GM12878 (cell line): Measurements from ENCODE around the gene ELL2. TPM values are rescaled to one million over a fixed set of nuclear protein-coding genes. Genes with fewer than 3 reads are reported as not detected.

Experiments used
- ATAC-seq: fragments of 200-7000 bp; cut with Tn5 transposase; 3 replicates; pipeline ENCODE4 v1.9.1; 2020; ENCODE audit warnings: mild to moderate bottlenecking, moderate library complexity
- BruUV-seq: library from RNA; stranded (reverse); fragments of 400-500 nt; replicated peaks from 2 replicates; lab custom pipeline; 2021; lab: Mats Ljungman, UMichigan
- CTCF ChIA-PET: fragments of 300-600 bp; sonication (Branson Sonifier 250); formaldehyde crosslinking; extraction: SDS; loops from one replicate; lab custom pipeline; 2021; ENCODE audit warnings: inconsistent platforms; lab: Yijun Ruan, JAX
- POLR2A ChIA-PET: fragments of 350-600 bp; formaldehyde crosslinking; extraction: SDS; loops from one replicate; lab custom pipeline; 2021; ENCODE audit warnings: inconsistent platforms; lab: Charles Lee
- RAD21 ChIA-PET: fragments of 300-600 bp; sonication (Branson Sonifier 250); formaldehyde crosslinking; loops from one replicate; lab custom pipeline; 2023; ENCODE audit warnings: antibody characterized with exemption; ENCODE audit not compliant: unreplicated experiment; lab: Charles Lee
- SMC1A ChIA-PET: fragments of 300-600 bp; sonication (Branson Sonifier 250); formaldehyde crosslinking; loops from one replicate; lab custom pipeline; 2023; ENCODE audit not compliant: unreplicated experiment, uncharacterized antibody; lab: Charles Lee
- DNase-seq: peaks from one replicate; pipeline ENCODE4 v3.0.0-alpha.2; 2011; ENCODE audit warnings: low read depth, low spot score
- FAIRE-seq: peaks from 3 replicates; lab custom pipeline; 2011; peaks lifted over from hg19 to GRCh38; lab: Jason Lieb, UNC
- H2AFZ ChIP-seq: 2 replicates; pipeline ENCODE4 v1.6.0; 2011; ENCODE audit warnings: low read depth, low read length, control low read depth; ENCODE audit not compliant: control insufficient read depth
- H3K27ac ChIP-seq: 2 replicates; pipeline ENCODE4 v1.5.1; 2011; ENCODE audit warnings: control low read depth; ENCODE audit not compliant: control insufficient read depth, insufficient read depth
- H3K27me3 ChIP-seq, 2 experiments: replicated peaks in 1 of 2; 2 replicates each; pipeline versions ENCODE4 v1.6.0 to v1.6.1; 2011; ENCODE audit warnings: low read length in 1 of 2; ENCODE audit not compliant: control insufficient read depth in 2 of 2, insufficient read depth in 2 of 2
- H3K36me3 ChIP-seq, 2 experiments: 2 replicates each; pipeline ENCODE4 v1.5.1; 2011; ENCODE audit warnings: low read length in 1 of 2; ENCODE audit not compliant: control insufficient read depth in 2 of 2, insufficient read depth in 2 of 2
- H3K4me1 ChIP-seq: 2 replicates; pipeline ENCODE4 v1.6.1; 2011; ENCODE audit warnings: mild to moderate bottlenecking, low read length, moderate library complexity, mixed read lengths; ENCODE audit not compliant: control insufficient read depth, insufficient read depth
- H3K4me2 ChIP-seq: 2 replicates; pipeline ENCODE4 v1.6.0; 2011; ENCODE audit warnings: control low read depth; ENCODE audit not compliant: control insufficient read depth, insufficient read depth
- H3K4me3 ChIP-seq: fragments of 200-600 bp; sonication (generic); 2 replicates; pipeline ENCODE4 v1.5.1; 2016
- H3K79me2 ChIP-seq: 2 replicates; pipeline ENCODE4 v1.6.0; 2011; ENCODE audit warnings: low read length; ENCODE audit not compliant: control insufficient read depth, insufficient read depth
- H3K9ac ChIP-seq: 2 replicates; pipeline ENCODE4 v1.8.0; 2011; ENCODE audit warnings: low read length, control low read depth, mixed read lengths; ENCODE audit not compliant: control insufficient read depth, insufficient read depth
- H3K9me3 ChIP-seq: replicated peaks from 3 replicates; pipeline ENCODE4 v1.5.1; 2011; ENCODE audit warnings: mild to moderate bottlenecking, low read length; ENCODE audit not compliant: control insufficient read depth, insufficient read depth
- H4K20me1 ChIP-seq: 2 replicates; pipeline ENCODE4 v1.6.0; 2011; ENCODE audit not compliant: control insufficient read depth, insufficient read depth
- BACH1 ChIP-seq: fragments of 450-650 bp; IDR thresholded peaks from 2 replicates; pipeline ENCODE4 v1.6.1; 2017; ENCODE audit warnings: mild to moderate bottlenecking, borderline replicate concordance
- HCFC1 ChIP-seq: fragments of 150-350 bp; IDR thresholded peaks from 2 replicates; pipeline ENCODE4 v1.6.1; 2014; ENCODE audit warnings: low read length
- KLF5 ChIP-seq: fragments of 450-650 bp; IDR thresholded peaks from 2 replicates; pipeline ENCODE4 v1.6.1; 2014; ENCODE audit warnings: mild to moderate bottlenecking; ENCODE audit not compliant: partially characterized antibody
- PAX5 ChIP-seq: IDR thresholded peaks from 2 replicates; pipeline ENCODE4 v1.6.1; 2011; ENCODE audit warnings: low read depth, low read length, borderline replicate concordance
- PAX8 ChIP-seq: fragments of 450-650 bp; IDR thresholded peaks from 2 replicates; pipeline ENCODE4 v1.6.1; 2017; ENCODE audit warnings: mild to moderate bottlenecking, moderate library complexity
- SMAD1 ChIP-seq: fragments of 450-650 bp; IDR thresholded peaks from 2 replicates; pipeline ENCODE4 v1.6.1; 2018; ENCODE audit warnings: mild to moderate bottlenecking, low read depth; ENCODE audit not compliant: partially characterized antibody
- SUPT20H ChIP-seq: IDR thresholded peaks from 2 replicates; pipeline ENCODE4 v1.6.1; 2011; ENCODE audit warnings: low read depth, mild to moderate bottlenecking, low read length, moderate library complexity, borderline replicate concordance; ENCODE audit not compliant: control insufficient read depth
- TBL1XR1 ChIP-seq: IDR thresholded peaks from 2 replicates; pipeline ENCODE4 v1.6.1; 2012; ENCODE audit warnings: low read depth, low read length, improper control_type of control experiment
- ZBTB33 ChIP-seq: fragments of 450-650 bp; IDR thresholded peaks from 2 replicates; pipeline ENCODE4 v1.6.1; 2017; ENCODE audit warnings: mild to moderate bottlenecking
- WGBS: methylation state at CpG from one replicate; pipeline ENCODE4 v1.1.6; 2016; ENCODE audit warnings: low lambda C conversion rate; ENCODE audit not compliant: insufficient replicate concordance, insufficient coverage; ENCODE audit errors: missing lambda C conversion rate; 5-methylcytosine and 5-hydroxymethylcytosine counted together
- in situ Hi-C: fragments of 300-500 bp; cut with MboI; formaldehyde crosslinking; loops from 9 replicates; pipeline ENCODE4 v1.14.3; 2018; ENCODE audit warnings: mixed read lengths
- intact Hi-C: fragments of 100-400 bp; cut with micrococcal nuclease; formaldehyde crosslinking; loops from one replicate; pipeline ENCODE4 v1.14.2; 2022; ENCODE audit not compliant: unreplicated experiment
- polyA plus RNA-seq, 11 experiments: library from polyadenylated mRNA; depleted of rRNA in 4 of 11; unstranded in 6 of 11; stranded (reverse) in 5 of 11; fragments of >200 nt; fragmentation: Nextera tagmentation in 4 of 11; fragmentation: Illumina TruSeq in 1 of 11; extraction: Ambion mirVana in 4 of 11; extraction: Trizol in 1 of 11; gene quantifications; 1 replicate in 1 of 11; 2 replicates in 10 of 11; pipeline versions ENCODE4 v1.2.1 to v1.2.3, GENCODE V29; 2011 to 2016; ENCODE audit warnings: inconsistent platforms in 2 of 11, missing spikeins in 2 of 11, low read depth in 1 of 11
- total RNA-seq, 4 experiments: library from RNA; depleted of rRNA in 3 of 4; stranded (reverse); fragments of >200 nt in 3 of 4; fragmentation: Illumina TruSeq in 1 of 4; extraction: Trizol in 1 of 4; gene quantifications; 2 replicates each; pipeline versions ENCODE4 v1.2.1 to v1.2.3, GENCODE V29; 2013 to 2021
- TF ChIP-seq, protein P1 (sequence below): IDR thresholded peaks from 2 replicates; pipeline ENCODE4 v1.6.1; 2012; ENCODE audit warnings: improper control_type of control experiment, low read depth, low read length; ENCODE audit not compliant: insufficient replicate concordance

The ELL2 gene
- total and polyA plus RNA-seq, 10 of the 15 experiments (the other 5 are each of a cell fraction or from before 2014, with no cell fraction given), result 24.2 to 91.4 (median 57.4) TPM

DNA sequence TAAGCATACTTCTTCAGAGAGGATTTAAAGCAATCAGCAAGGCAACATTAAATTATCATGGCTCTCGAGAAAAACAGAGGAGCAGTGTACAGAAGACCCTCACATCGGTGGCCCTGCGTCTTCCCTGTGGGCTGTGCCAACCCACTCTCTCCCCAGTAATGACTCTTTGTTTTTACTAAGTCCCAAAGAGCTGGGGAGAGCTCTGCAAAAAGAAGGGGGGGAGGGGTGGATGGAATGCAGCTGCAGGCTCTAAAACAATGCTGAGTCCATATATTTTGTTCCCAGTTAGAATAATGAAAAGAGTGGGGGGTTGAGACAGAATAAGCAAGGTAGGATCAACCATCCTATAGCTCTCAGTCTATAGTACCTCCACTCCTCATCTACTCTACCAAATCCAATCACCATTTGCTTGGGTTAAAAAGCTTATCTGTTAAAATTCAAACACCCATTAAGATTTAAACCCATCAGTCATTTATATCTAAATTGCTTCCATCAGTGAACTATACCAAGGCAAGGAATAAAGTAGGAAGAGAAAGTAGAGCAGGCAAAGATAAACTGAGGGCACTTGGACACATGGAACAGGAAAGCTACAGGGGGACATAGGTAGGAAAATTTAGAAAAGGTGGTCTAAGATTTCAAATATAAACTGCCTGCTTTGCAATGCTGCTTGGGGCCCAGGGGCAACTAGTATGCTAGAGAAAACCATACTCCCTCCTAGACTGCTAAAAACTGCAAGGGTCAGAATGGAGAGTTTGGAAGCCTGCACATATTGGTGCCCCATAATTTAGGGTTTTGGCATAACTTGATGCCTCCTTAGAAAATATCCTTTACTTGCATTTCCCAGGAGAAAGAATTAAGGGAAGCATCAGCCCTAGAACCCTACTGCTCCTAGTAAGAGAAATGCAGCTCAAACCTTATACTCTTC, 20.6 kb downstream of the ELL2 start:
- no peak for DNase-seq
- Histone ChIP-seq H2AFZ (no peak overlapping the region), H4K20me1 (no peaks in the 10 kb centered on the region), H3K79me2 (peaks cover 85% of the 10 kb centered on the region), H3K27ac (peak overlapping the region; percentile 30; the same call in 1 of the 2 replicates), H3K9ac (no peak overlapping the region), H3K4me2 (no peak overlapping the region), H3K9me3 (no peaks in the 10 kb centered on the region; the same call in 2 of the 3 replicates), H3K36me3 (peaks cover 0 to 11% of the 10 kb centered on the region in 2 experiments; a peak in 3 of 4 replicates), H3K4me1 (peaks cover 29% of the 10 kb centered on the region), H3K27me3 (no peaks in the 10 kb centered on the region), H3K4me3 (no peak overlapping the region)
- ChIA-PET RAD21 (interaction anchor here (0.6 to 4.5 kb wide), 12 partner anchors 9 to 402 kb away, joined by 3 to 21 read pairs (median 4); no protein-coding TSS in a partner anchor), CTCF (interaction anchor here (0.7 to 4.7 kb wide), 7 partner anchors 8 to 94 kb away, joined by 3 to 33 read pairs (median 3); no protein-coding TSS in a partner anchor), POLR2A (interaction anchor here (0.6 to 2.7 kb wide), 7 partner anchors 9 to 70 kb away, joined by 3 to 14 read pairs (median 3); no protein-coding TSS in a partner anchor), SMC1A (interaction anchor here (0.6 to 5.5 kb wide), 10 partner anchors 9 to 48 kb away, joined by 3 to 51 read pairs (median 8); no protein-coding TSS in a partner anchor)
- 97% methylated on average over 3 of the region's 3 CpGs for WGBS
- TSS peak; percentile 3 for BruUV-seq
- in situ Hi-C loops, result no loop called here
- TF ChIP-seq PAX8, result no peak
- TF ChIP-seq TBL1XR1, result no peak
- TF ChIP-seq PAX5, result no peak
- TF ChIP-seq BACH1, result no peak
- no peak for TF ChIP-seq SMAD1
- TF ChIP-seq HCFC1, result no peak
- TF ChIP-seq ZBTB33, result no peak
- TF ChIP-seq SUPT20H, result no peak
- no peak for TF ChIP-seq KLF5
- TF ChIP-seq, protein P1, sequence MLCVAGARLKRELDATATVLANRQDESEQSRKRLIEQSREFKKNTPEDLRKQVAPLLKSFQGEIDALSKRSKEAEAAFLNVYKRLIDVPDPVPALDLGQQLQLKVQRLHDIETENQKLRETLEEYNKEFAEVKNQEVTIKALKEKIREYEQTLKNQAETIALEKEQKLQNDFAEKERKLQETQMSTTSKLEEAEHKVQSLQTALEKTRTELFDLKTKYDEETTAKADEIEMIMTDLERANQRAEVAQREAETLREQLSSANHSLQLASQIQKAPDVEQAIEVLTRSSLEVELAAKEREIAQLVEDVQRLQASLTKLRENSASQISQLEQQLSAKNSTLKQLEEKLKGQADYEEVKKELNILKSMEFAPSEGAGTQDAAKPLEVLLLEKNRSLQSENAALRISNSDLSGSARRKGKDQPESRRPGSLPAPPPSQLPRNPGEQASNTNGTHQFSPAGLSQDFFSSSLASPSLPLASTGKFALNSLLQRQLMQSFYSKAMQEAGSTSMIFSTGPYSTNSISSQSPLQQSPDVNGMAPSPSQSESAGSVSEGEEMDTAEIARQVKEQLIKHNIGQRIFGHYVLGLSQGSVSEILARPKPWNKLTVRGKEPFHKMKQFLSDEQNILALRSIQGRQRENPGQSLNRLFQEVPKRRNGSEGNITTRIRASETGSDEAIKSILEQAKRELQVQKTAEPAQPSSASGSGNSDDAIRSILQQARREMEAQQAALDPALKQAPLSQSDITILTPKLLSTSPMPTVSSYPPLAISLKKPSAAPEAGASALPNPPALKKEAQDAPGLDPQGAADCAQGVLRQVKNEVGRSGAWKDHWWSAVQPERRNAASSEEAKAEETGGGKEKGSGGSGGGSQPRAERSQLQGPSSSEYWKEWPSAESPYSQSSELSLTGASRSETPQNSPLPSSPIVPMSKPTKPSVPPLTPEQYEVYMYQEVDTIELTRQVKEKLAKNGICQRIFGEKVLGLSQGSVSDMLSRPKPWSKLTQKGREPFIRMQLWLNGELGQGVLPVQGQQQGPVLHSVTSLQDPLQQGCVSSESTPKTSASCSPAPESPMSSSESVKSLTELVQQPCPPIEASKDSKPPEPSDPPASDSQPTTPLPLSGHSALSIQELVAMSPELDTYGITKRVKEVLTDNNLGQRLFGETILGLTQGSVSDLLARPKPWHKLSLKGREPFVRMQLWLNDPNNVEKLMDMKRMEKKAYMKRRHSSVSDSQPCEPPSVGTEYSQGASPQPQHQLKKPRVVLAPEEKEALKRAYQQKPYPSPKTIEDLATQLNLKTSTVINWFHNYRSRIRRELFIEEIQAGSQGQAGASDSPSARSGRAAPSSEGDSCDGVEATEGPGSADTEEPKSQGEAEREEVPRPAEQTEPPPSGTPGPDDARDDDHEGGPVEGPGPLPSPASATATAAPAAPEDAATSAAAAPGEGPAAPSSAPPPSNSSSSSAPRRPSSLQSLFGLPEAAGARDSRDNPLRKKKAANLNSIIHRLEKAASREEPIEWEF, result no peak
- FAIRE-seq, result no peak
- peak; percentile 26 for ATAC-seq
- intact Hi-C loops, result no loop called here
